Measurements from ENCODE around the gene COL5A1. TPM values are rescaled to one million over a fixed set of nuclear protein-coding genes. Genes with fewer than 3 reads are reported as not detected.

Gene COL5A1
- polyA plus RNA-seq, 3 donors, result 0.01 TPM; not detected in 2

DNA sequence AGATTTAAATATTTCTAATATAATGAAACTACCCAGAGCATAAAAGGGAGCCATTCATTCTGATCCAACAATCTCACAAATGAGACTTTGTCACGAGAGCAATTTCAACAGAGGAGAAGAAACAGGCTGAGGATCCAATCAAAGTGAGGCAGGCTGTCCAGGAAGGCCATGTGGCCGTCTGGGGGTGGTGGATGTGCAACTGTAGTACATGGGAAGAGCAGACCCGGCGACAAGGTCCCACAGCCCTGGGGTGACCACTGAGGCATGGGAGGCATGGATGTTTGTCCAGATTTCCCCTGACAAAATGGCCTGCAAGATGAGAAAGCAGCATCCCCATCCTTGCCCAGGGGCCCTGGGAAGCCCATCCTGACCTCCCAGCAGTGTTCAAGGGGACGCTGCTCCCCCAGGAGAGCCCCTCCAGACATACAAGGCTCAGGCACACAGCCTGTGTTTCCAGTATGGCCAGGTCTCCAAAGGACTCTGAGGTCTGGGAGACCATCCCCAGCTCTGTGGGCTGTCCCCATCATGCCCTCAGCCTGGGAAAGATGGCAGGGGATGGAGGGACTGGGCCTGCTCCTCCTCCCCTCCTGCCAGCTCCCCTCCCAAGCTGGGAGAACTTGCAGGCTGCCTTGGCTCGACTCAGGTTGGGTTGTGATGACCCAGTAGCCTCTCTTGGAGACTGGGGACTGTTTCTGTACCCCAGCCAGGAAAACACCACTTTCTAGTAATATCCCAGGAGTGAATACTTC, 211.5 kb downstream of the COL5A1 start:
- TF ChIP-seq CTCF (IDR thresholded peaks at IDR 0.05), result no peak
- H3K4me2 ChIP-seq (replicated peaks; ENCODE audit: extremely low read depth, low read length, poor library complexity, severe bottlenecking), result no peak overlapping the region
- Mint-ChIP-seq H3K27me3 (ENCODE audit: low read depth in 3 of 3) (peaks cover 3 to 9% (median 7%) of the 10 kb centered on the region in 3 donors), H3K4me3 (no peak overlapping the region), H3K27ac (no peak overlapping the region), H3K36me3 (no peaks in the 10 kb centered on the region), H3K4me1 (no peaks in the 10 kb centered on the region), H3K9me3 (peaks cover 3 to 30% (median 22%) of the 10 kb centered on the region in 7 donors)
- H3K9me3 ChIP-seq (replicated peaks in 1 of 2; ENCODE audit: control insufficient read depth in 1 of 2, insufficient read depth in 1 of 2, low read length in 2 of 2), result peaks cover 11 to 26% of the 10 kb centered on the region in 2 donors
- H4K20me1 ChIP-seq (ENCODE audit: insufficient read depth, low read length), result no peaks in the 10 kb centered on the region
- WGBS (ENCODE audit: insufficient coverage), result 93% methylated on average over 5 of the region's 6 CpGs
- no peak for DNase-seq
- no peak overlapping the region for H2AFZ ChIP-seq (ENCODE audit: insufficient read depth, low read depth, low read length, poor library complexity, severe bottlenecking)
- no peaks in the 10 kb centered on the region for H3K4me1 ChIP-seq (ENCODE audit: control insufficient read depth in 1 of 2, insufficient read depth in 2 of 2, low read length in 2 of 2)
- H3K79me2 ChIP-seq (ENCODE audit: insufficient read depth, low read length), result no peaks in the 10 kb centered on the region
- H3K27ac ChIP-seq (ENCODE audit: low read depth in 1 of 2, low read length in 2 of 2), result no peak overlapping the region
- no peaks in the 10 kb centered on the region for H3K36me3 ChIP-seq (replicated peaks in 1 of 2; ENCODE audit: control insufficient read depth in 1 of 2, insufficient read depth in 2 of 2, low read length in 2 of 2)
- H3K4me3 ChIP-seq (replicated peaks in 1 of 3; ENCODE audit: low read depth in 2 of 3, low read length in 3 of 3), result no peak overlapping the region
- H3K27me3 ChIP-seq (ENCODE audit: control insufficient read depth in 2 of 2, insufficient read depth in 2 of 2, low read length in 2 of 2), result no peaks in the 10 kb centered on the region
- intact Hi-C loops (cut with micrococcal nuclease), result no loop called here
- no peak overlapping the region for H3K9ac ChIP-seq (ENCODE audit: insufficient read depth, low read length, poor library complexity, severe bottlenecking)

DNA sequence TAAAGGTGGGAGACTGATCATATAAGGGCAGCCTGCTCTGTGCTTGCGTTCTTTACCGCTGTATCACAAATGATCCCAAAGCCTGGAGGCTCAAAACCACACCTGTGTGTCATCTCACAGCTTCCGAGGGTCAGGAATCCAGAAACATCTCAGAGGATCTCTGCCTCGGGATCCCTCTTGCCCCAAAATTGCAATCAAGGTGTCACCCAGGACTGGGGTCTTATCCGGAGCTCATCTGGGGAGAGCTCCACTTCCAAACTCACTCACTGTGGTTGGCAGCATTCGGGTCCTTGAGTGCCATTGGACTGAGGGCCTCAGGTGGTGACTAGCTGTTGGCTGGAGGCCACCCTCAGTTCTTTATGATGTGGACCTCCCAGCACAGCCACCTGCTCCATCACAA, 212.3 kb downstream of the COL5A1 start:
- H3K27me3 Mint-ChIP-seq (ENCODE audit: low read depth in 3 of 3), result peaks cover 7 to 10% (median 10%) of the 10 kb centered on the region in 3 donors
- no peak overlapping the region for H3K9ac ChIP-seq (ENCODE audit: insufficient read depth, low read length, poor library complexity, severe bottlenecking)
- 93% methylated on average over 4 of the region's 6 CpGs for WGBS (ENCODE audit: insufficient coverage)
- no peak overlapping the region for H3K27ac ChIP-seq (ENCODE audit: low read depth in 1 of 2, low read length in 2 of 2)
- no peak overlapping the region for H2AFZ ChIP-seq (ENCODE audit: insufficient read depth, low read depth, low read length, poor library complexity, severe bottlenecking)
- H3K4me1 ChIP-seq (ENCODE audit: control insufficient read depth in 1 of 2, insufficient read depth in 2 of 2, low read length in 2 of 2), result no peaks in the 10 kb centered on the region
- no peaks in the 10 kb centered on the region for H3K36me3 ChIP-seq (replicated peaks in 1 of 2; ENCODE audit: control insufficient read depth in 1 of 2, insufficient read depth in 2 of 2, low read length in 2 of 2)
- no peak overlapping the region for H3K4me2 ChIP-seq (replicated peaks; ENCODE audit: extremely low read depth, low read length, poor library complexity, severe bottlenecking)
- no peak overlapping the region for H3K4me3 ChIP-seq (replicated peaks in 1 of 3; ENCODE audit: low read depth in 2 of 3, low read length in 3 of 3)
- peaks cover 11 to 18% of the 10 kb centered on the region in 2 donors for H3K9me3 ChIP-seq (replicated peaks in 1 of 2; ENCODE audit: control insufficient read depth in 1 of 2, insufficient read depth in 1 of 2, low read length in 2 of 2)
- peak overlapping the region in 1 of 7 donors; percentile 64 for H3K27ac Mint-ChIP-seq
- H3K79me2 ChIP-seq (ENCODE audit: insufficient read depth, low read length), result no peaks in the 10 kb centered on the region
- no peaks in the 10 kb centered on the region for H3K4me1 Mint-ChIP-seq
- no peak for TF ChIP-seq CTCF (IDR thresholded peaks at IDR 0.05)
- H3K4me3 Mint-ChIP-seq, result no peak overlapping the region
- H3K36me3 Mint-ChIP-seq, result no peaks in the 10 kb centered on the region
- no peaks in the 10 kb centered on the region for H4K20me1 ChIP-seq (ENCODE audit: insufficient read depth, low read length)
- H3K27me3 ChIP-seq (ENCODE audit: control insufficient read depth in 2 of 2, insufficient read depth in 2 of 2, low read length in 2 of 2), result no peaks in the 10 kb centered on the region
- DNase-seq, result no peak
- intact Hi-C loops (cut with micrococcal nuclease), result no loop called here
- peaks cover 3 to 24% (median 19%) of the 10 kb centered on the region in 7 donors for H3K9me3 Mint-ChIP-seq

Data from CD14-positive monocyte (primary cell).